Measurements from ENCODE around the gene NFE2L3. TPM values are rescaled to one million over a fixed set of nuclear protein-coding genes. Genes with fewer than 3 reads are reported as not detected.

Gene NFE2L3
- total and polyA plus RNA-seq, 2 donors (not counting 3 experiments of a cell fraction or from before 2014, with no cell fraction given): 29.6 to 40.2 TPM

DNA sequence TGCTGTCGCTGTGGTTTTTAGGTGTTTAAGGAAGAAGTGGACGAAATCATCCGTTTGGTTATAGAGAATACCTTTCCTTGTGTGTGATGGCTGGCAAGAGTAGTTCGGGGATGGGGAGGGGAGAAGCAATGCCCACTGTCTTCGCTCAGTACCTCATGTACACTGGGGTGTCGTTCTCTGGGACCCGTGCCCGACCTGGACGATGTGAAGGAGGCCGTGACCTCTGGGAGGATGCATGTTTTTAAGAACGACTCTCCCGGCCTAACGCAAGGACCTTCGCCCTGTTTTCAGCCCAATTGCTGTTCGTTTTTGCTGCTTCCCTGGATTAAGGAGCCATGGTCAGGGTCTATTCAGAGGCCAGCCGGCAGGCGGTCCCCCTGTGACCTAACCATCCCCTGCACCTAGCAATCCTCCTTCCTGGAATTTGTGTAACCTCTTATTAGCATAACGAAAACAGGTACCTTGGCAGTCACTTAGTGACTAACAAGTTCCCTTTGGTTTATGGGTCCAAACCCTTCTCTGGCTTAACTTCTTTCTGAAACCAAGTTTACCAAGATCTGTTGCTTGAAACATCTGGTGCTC, 1.3 kb downstream of the NFE2L3 start:
- TF ChIP-seq JUN (IDR thresholded peaks at IDR 0.05; ENCODE audit: borderline replicate concordance, insufficient read depth, insufficient read length, low read depth): no peak
- no peak for TF ChIP-seq POLR2AphosphoS5 (IDR thresholded peaks at IDR 0.05; ENCODE audit: insufficient read depth, low read depth, low read length)
- no peak for TF ChIP-seq FOS (IDR thresholded peaks at IDR 0.05; ENCODE audit: borderline replicate concordance, insufficient read depth, low read length)
- H4K20me1 ChIP-seq (replicated peaks; ENCODE audit: control insufficient read depth, extremely low read depth, insufficient read depth, low read length): no peaks in the 10 kb centered on the region
- peak overlapping the region; percentile 92 for H3K27ac ChIP-seq (ENCODE audit: insufficient read depth, low read depth, low read length)
- POLR2A ChIA-PET: no interaction called here
- H3K36me3 ChIP-seq (ENCODE audit: control insufficient read depth in 2 of 2, extremely low read depth in 1 of 2, insufficient read depth in 2 of 2, low read length in 2 of 2): no peaks in the 10 kb centered on the region
- no peaks in the 10 kb centered on the region for H3K9me1 ChIP-seq (replicated peaks; ENCODE audit: control insufficient read depth, extremely low read depth, insufficient read depth, low read length)
- H3K79me2 ChIP-seq (ENCODE audit: control insufficient read depth, insufficient read depth, low read length): peaks cover 52% of the 10 kb centered on the region
- peak overlapping the region; percentile 45 for H3K9ac ChIP-seq (replicated peaks; ENCODE audit: extremely low read depth, insufficient read depth, low read length)
- no TSS peak for BruUV-seq (replicated peaks)
- peak overlapping the region; percentile 29 to 71 (median 68) for H3K4me3 ChIP-seq (replicated peaks in 1 of 3; ENCODE audit: insufficient read depth in 1 of 3, low read depth in 1 of 3, low read length in 3 of 3)
- CTCF ChIA-PET: interaction anchor here (1.2 kb wide), 1 partner anchor 47 kb away, joined by 6 read pairs; the partner anchor contains the start of genes CBX3 and HNRNPA2B1
- dilution Hi-C loops (cut with MboI; ENCODE audit: extremely low pct_ligation_motif_present, low sequenced_read_pairs) (no loop called here), intact Hi-C loops (cut with micrococcal nuclease) (loop anchor here (2.0 to 10.0 kb wide), 7 partner anchors 53 to 961 kb away; no protein-coding TSS in a partner anchor)
- FAIRE-seq: no peak
- peak overlapping the region; percentile 10 for H2AFZ ChIP-seq (ENCODE audit: low read depth, low read length)
- H3K4me1 ChIP-seq (ENCODE audit: control insufficient read depth, extremely low read depth, insufficient read depth, low read length): peaks cover 56% of the 10 kb centered on the region
- DNase-seq (ENCODE audit: low read depth, low spot score): peak; percentile 29
- peak overlapping the region; percentile 76 for H3K4me2 ChIP-seq (ENCODE audit: insufficient read depth, low read length)
- peaks cover 0 to 4% of the 10 kb centered on the region in 2 experiments for H3K27me3 ChIP-seq (ENCODE audit: control insufficient read depth in 2 of 2, insufficient read depth in 2 of 2, low read length in 2 of 2)
- H3K9me3 ChIP-seq (replicated peaks; ENCODE audit: control insufficient read depth, insufficient read depth, low read length): no peaks in the 10 kb centered on the region

DNA sequence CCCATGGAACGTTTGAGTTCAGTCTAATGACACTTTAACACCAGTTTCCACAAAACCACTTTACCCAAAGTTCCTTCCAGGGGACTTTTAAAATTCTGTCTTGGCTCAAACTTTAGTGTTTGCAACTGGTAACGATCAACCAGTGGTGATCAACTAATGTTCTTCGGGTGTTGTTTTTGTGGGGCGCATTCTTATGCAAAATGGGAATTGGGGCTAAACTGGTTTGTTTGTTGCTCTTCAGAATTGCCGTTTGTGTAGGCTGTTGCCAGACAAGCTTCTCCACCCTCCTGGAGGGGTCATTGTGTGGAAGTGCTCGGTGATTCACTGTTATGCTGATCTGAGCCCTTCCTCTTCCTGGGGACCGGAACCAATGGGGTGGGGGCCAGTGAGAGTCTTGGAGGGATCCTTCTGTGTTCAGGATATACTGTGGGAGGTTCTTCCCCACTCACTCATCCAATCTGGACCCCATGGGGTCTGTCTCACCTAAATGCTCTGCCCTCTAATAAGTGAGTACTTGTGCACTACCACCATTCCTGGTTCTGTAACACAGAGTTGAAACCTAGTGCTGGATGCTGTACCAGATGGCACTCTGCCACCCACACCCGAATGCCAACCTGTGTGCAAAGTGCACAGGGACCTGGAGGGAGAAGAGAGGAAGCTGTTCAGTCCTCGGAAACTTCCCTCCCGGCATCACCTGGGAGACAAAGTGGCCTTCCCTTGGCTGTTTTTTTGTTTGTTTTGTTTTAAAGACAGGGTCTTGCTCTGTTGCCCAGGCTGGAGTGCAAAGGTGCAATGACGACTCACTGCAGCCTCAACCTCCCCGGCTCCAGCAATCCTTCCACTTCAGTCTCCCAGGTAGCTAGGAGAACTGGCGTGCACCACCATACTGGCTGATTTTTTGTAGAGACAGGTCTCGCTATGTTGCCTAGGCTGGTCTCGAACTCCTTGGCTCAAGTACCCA, 2.1 kb downstream of the NFE2L3 start:
- Histone ChIP-seq H3K27me3 (ENCODE audit: control insufficient read depth in 2 of 2, insufficient read depth in 2 of 2, low read length in 2 of 2) (peaks cover 0 to 4% of the 10 kb centered on the region in 2 experiments), H3K9me1 (replicated peaks; ENCODE audit: control insufficient read depth, extremely low read depth, insufficient read depth, low read length) (no peaks in the 10 kb centered on the region), H3K9ac (replicated peaks; ENCODE audit: extremely low read depth, insufficient read depth, low read length) (peak overlapping the region; percentile 45), H2AFZ (ENCODE audit: low read depth, low read length) (no peak overlapping the region), H4K20me1 (replicated peaks; ENCODE audit: control insufficient read depth, extremely low read depth, insufficient read depth, low read length) (no peaks in the 10 kb centered on the region), H3K27ac (ENCODE audit: insufficient read depth, low read depth, low read length) (peak overlapping the region; percentile 92), H3K9me3 (replicated peaks; ENCODE audit: control insufficient read depth, insufficient read depth, low read length) (no peaks in the 10 kb centered on the region), H3K79me2 (ENCODE audit: control insufficient read depth, insufficient read depth, low read length) (peaks cover 59% of the 10 kb centered on the region), H3K4me1 (ENCODE audit: control insufficient read depth, extremely low read depth, insufficient read depth, low read length) (peaks cover 64% of the 10 kb centered on the region), H3K4me3 (replicated peaks in 1 of 3; ENCODE audit: insufficient read depth in 1 of 3, low read depth in 1 of 3, low read length in 3 of 3) (peak overlapping the region in 2 of 3 experiments; percentile 29 to 68), H3K36me3 (ENCODE audit: control insufficient read depth in 2 of 2, extremely low read depth in 1 of 2, insufficient read depth in 2 of 2, low read length in 2 of 2) (no peaks in the 10 kb centered on the region), H3K4me2 (ENCODE audit: insufficient read depth, low read length) (peak overlapping the region; percentile 76)
- CTCF ChIA-PET: interaction anchor here (0.6 to 1.2 kb wide), 4 partner anchors 38 to 46 kb away, joined by 3 to 6 read pairs (median 4); partner anchors contain the start of genes CBX3 and HNRNPA2B1
- peak; percentile 79 for FAIRE-seq
- dilution Hi-C loops (cut with MboI; ENCODE audit: extremely low pct_ligation_motif_present, low sequenced_read_pairs): no loop called here
- BruUV-seq (replicated peaks): TSS peak; percentile 44
- intact Hi-C loops (cut with micrococcal nuclease): loop anchor here (1.0 to 10.0 kb wide), 9 partner anchors 46 to 961 kb away; partner anchors contain the start of gene HNRNPA2B1
- peak; percentile 79 for DNase-seq (ENCODE audit: low read depth, low spot score)
- POLR2A ChIA-PET: no interaction called here
- TF ChIP-seq EZH2 (IDR thresholded peaks at IDR 0.05; ENCODE audit: borderline replicate concordance, low read depth, low read length, severe bottlenecking) (no peak), POLR2A (IDR thresholded peaks at IDR 0.05; ENCODE audit: low read depth, low read length) (peak; percentile 39), POLR2AphosphoS5 (IDR thresholded peaks at IDR 0.05; ENCODE audit: insufficient read depth, low read depth, low read length) (peak; percentile 62), JUN (IDR thresholded peaks at IDR 0.05; ENCODE audit: borderline replicate concordance, insufficient read depth, insufficient read length, low read depth) (peak; percentile 47), FOS (IDR thresholded peaks at IDR 0.05; ENCODE audit: borderline replicate concordance, insufficient read depth, low read length) (peak; percentile 87), MYC (IDR thresholded peaks at IDR 0.05; ENCODE audit: low read depth, low read length) (no peak), GATA2 (IDR thresholded peaks at IDR 0.05; ENCODE audit: insufficient read depth, insufficient read length, low read depth, low read length) (peak; percentile 34)
- TF ChIP-seq, protein P1, sequence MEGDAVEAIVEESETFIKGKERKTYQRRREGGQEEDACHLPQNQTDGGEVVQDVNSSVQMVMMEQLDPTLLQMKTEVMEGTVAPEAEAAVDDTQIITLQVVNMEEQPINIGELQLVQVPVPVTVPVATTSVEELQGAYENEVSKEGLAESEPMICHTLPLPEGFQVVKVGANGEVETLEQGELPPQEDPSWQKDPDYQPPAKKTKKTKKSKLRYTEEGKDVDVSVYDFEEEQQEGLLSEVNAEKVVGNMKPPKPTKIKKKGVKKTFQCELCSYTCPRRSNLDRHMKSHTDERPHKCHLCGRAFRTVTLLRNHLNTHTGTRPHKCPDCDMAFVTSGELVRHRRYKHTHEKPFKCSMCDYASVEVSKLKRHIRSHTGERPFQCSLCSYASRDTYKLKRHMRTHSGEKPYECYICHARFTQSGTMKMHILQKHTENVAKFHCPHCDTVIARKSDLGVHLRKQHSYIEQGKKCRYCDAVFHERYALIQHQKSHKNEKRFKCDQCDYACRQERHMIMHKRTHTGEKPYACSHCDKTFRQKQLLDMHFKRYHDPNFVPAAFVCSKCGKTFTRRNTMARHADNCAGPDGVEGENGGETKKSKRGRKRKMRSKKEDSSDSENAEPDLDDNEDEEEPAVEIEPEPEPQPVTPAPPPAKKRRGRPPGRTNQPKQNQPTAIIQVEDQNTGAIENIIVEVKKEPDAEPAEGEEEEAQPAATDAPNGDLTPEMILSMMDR (IDR thresholded peaks at IDR 0.05; ENCODE audit: extremely low read depth in 1 of 2, insufficient read depth in 1 of 2, low read depth in 1 of 2, low read length in 2 of 2): no peak
- TF ChIP-seq, protein P2, sequence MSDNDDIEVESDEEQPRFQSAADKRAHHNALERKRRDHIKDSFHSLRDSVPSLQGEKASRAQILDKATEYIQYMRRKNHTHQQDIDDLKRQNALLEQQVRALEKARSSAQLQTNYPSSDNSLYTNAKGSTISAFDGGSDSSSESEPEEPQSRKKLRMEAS (IDR thresholded peaks at IDR 0.05; ENCODE audit: insufficient read depth, insufficient read length): no peak

Data from endothelial cell of umbilical vein (primary cell).